ENCODE results near the gene USP51.
A peak's percentile ranks its signal among the peaks of the same experiment; 100 is the strongest.
"Not testable (repeated sequence)": the region's sequence is repeated elsewhere in the genome, so short reads cannot be mapped to it uniquely, and the experiment has no call there.

Gene USP51

GRCh38 chrX:55464050-55464449 lies 25.6 kb downstream of the USP51 start:
- DNase-seq = not testable (repeated sequence)

GRCh38 chrX:55459926-55460325 lies 29.7 kb downstream of the USP51 start:
- not testable (repeated sequence) for DNase-seq

DNA sequence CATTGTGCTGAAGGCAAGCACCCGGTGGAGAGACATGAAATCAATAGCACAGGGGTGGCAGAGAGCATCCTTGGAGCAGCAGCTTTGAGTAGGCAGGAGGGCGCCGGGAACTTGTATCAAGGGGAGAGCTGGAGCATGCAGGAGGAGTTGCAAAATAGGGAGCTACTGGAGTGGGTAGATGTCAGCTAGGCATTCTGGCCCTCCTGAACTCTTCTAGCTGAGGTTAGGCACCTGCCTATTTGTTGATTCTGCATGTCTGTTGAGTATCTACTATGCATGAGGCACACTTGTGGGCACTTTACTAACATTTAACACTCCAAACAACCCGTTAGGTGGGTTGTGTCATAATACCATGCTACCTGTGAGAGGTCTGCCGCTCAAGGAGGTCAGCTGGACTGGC lies 30.2 kb downstream of the USP51 start:
- not testable (repeated sequence) for DNase-seq

DNA sequence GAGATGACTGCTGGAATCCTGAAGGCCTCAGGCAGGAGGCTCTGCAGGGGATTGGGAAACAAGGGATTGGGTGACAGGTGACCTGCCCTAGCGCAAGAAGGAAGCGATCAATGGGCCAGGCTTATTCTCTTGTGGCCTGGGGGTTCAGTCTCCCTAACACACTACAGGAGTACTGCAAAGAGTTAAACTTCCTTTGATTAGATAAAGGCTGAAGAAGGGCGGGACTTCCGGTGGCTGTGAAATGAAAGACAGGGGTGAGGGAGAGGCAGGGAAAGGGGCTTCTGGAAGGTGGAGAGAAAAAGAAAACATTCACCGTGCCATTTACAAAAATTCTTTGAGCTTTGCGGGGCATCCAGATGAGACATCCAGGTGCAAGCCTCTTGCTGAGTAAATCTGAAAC lies 33.9 kb downstream of the USP51 start:
- DNase-seq = not testable (repeated sequence)

DNA sequence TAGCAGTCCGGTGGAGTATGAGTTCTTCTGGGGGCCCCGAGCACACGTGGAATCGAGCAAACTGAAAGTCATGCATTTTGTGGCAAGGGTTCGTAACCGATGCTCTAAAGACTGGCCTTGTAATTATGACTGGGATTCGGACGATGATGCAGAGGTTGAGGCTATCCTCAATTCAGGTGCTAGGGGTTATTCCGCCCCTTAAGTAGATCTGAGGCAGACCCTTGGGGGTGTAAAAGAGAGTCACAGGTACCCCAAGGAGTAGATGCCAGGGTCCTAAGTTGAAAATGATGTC lies 36.9 kb downstream of the USP51 start:
- DNase-seq = no peak

GRCh38 chrX:55451990-55452832 lies 37.4 kb downstream of the USP51 start, which contains the start of gene MAGEH1:
Gene MAGEH1, plus strand, starts transcription at chrX:55452127. Its CDS starts 248 bp downstream, at chrX:55452375.
- peak; percentile 83 for DNase-seq

- no peak for DNase-seq
Observed at GRCh38 chrX:55451626-55451989, 38.0 kb downstream of the USP51 start.

- DNase-seq = no peak
Observed at GRCh38 chrX:55451141-55451540, 38.5 kb downstream of the USP51 start.

DNA sequence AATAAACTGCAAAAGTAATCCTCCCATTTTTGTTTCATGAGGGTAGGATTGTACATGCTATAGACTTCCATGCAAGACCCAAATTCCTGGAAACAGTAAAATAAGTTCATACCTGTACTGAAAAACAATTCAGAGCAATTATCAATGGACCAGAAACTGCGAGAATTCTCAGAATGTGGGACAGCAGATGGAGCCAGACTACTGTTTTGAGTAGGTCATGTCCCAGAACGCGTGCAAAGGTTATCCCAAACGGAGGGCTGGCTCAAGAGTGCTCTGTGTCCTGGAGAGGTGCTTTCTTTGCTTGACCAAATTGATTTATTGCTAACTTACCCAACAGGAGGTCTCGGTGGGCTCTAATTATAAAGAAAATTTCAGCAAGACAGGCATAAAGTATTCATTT lies 39.4 kb downstream of the USP51 start:
- DNase-seq = peak; percentile 2

DNA sequence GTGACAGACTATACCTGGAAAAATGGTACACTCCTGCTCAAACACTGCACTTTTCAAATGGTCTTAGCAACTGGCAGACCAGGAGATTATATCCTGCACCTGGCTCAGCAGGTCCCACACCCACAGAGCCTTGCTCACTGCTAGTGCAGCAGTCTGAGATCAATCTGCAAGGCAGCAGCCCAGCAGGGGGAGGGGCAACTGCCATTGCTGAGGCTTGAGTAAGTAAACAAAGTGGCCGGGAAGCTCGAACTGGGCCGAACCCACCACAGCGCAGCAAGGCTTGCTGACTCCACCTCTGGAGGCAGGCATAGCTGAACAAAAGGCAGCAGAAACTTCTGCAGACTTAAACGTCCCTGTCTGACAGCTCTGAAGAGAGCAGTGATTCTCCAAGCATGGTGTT lies 46.2 kb downstream of the USP51 start:
- not testable (repeated sequence) for DNase-seq

All from fibroblast of skin of right biceps (primary cell).